GM21423 (cell line): ENCODE results near the gene CYSTM1.

Experiments
- ATAC-seq: cut with Tn5 transposase; IDR thresholded peaks from one replicate; pipeline ENCODE4 v1.9.1; 2021; ENCODE audit warnings: mild to moderate bottlenecking, moderate library complexity; ENCODE audit not compliant: unreplicated experiment

CYSTM1 gene

DNA sequence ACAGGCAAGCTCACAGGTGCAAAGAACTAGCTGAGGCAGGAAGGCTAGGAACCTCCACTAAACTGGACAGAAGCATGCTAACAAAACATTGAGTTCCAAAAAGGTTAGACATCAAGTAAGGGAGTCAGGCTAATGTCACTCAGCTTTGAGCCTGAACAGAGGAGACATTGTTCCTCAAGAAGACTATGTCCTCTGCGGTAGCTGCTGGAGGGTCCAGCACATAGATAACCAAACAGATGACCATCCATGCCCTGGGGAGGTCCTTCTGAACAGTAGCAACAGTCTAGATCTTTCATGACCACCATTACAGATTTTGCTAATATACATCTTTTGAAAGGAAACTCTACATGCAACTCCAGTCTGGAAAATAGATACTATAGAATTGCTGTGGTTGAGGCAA lies 57.7 kb downstream of the CYSTM1 start:
- ATAC-seq = no peak

DNA sequence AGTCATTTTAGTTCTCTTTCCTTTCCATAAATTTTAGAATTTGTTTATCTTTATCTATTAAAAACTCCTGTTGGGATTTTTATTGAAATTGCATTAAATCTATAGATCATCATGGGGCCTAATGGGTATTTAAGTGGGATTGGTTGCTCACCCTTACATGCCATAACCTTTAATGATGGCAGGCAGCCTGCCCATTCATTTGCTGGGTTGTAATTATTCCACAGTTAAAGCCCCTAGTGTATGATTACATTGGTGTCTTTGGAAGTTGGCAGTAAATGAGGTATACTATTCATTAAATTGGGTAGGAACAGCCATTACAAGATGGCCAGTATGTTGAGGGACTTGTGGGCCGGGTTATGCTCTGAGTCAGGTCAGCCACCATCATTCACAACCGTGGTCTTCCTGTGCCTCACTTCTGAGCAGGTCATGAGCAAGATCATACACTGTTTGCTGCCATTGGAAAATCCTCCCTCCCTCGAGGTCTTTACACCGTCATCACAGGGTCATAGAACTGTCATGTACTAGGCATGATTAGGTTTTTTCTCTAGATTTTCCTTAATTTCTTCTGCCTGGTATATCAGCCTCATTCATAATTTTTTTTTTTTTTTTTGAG lies 59.5 kb downstream of the CYSTM1 start:
- no peak for ATAC-seq

- ATAC-seq = no peak
Observed at GRCh38 chr5:140235791-140236551, 61.0 kb downstream of the CYSTM1 start.

- no peak for ATAC-seq
Observed at GRCh38 chr5:140236891-140237598, 62.1 kb downstream of the CYSTM1 start.

DNA sequence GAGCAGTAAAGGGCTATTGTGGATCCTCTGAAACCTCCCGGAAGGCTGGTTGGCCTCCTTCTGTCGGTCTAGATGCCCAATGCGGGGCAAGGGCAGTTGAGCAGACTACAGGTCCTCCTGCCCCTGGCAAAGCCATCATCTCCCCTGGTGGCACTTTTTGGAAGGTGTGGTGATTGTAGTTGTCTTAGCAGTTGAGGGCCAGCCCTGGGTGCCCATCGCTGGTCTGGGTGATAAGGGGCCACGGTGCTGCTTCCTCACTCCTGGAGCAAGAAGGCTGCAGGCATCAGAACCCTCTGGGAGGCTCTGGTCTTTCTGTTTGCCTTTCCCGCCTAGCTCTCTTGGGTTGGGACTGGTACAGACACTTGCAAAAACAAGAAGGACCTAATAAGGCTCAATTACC lies 63.8 kb downstream of the CYSTM1 start:
- no peak for ATAC-seq

GRCh38 chr5:140239461-140239860 lies 64.5 kb downstream of the CYSTM1 start:
- ATAC-seq = no peak

DNA sequence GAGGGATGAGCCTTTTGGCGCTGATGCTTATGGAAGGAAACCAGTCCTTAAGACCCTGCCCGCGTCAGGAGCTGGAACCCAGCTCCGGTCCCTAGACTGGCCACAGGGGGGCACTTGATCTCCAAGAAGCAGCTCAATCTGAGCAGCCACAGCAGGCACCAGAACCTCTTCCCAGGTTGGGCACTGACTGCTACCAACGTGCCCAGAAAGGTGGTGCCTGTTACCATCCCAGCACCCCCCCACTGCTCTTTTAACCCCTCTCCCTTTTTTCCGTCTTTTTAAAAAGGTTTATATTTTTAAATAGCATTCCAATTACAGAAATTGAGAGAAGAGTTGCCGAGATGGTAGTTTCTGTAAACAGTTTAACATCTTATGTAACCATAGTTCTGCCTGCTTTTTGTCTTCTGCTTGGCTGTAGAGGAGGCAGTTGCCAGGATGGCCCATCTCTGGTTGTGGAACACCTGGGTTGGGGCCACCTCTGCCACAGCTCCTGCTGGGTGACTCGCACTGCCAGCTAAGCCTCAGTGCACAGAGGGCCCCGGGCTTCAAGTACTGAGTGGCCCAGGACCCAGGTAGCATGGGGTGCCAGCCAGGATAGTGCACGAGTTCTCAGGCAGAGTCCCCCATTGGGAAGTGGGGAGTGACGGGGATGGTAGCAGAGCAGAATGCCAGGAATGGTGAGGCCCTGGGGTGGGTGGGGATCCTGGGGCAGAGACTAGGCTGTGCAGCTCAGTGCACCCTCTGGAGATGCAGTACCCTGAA lies 65.1 kb downstream of the CYSTM1 start:
- peak; percentile 66 for ATAC-seq

GRCh38 chr5:140240987-140241706 lies 66.2 kb downstream of the CYSTM1 start:
- ATAC-seq = no peak

GRCh38 chr5:140242099-140242498 lies 67.1 kb downstream of the CYSTM1 start:
- ATAC-seq = no peak

DNA sequence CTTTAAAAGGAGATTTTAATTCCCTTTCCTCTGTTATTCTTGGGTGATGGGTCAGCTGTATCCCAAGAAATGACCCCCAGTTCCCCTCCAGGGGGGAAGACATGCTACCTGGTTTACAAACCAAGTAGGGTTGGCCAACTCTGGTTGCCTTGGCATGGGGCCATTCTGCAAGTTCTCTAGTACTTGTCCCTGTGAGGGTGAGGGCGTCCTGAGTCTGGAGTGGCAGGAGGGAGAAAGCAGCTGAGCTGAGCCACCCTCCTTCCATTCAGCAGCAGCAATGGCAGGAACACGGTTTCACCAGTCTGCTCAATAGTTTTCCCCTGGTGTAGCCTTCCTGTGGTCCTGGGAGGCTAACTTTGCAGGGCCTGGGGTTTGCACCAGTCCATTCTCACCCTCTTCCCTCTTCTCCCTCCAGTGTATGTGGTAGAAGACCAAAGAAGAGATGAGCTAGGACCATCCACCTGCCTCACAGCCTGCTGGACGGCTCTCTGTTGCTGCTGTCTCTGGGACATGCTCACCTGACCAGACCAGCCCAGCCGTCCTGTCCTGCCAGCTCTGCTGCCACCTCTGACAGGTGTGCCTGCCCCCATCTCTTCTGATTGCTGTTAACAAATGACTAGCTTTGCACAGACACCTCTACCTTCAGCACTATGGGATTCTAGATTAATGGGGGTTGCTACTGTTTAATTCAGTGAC lies 68.0 kb downstream of the CYSTM1 start:
- no peak for ATAC-seq

- no peak for ATAC-seq
Observed at GRCh38 chr5:140243706-140244250, 68.8 kb downstream of the CYSTM1 start.

DNA sequence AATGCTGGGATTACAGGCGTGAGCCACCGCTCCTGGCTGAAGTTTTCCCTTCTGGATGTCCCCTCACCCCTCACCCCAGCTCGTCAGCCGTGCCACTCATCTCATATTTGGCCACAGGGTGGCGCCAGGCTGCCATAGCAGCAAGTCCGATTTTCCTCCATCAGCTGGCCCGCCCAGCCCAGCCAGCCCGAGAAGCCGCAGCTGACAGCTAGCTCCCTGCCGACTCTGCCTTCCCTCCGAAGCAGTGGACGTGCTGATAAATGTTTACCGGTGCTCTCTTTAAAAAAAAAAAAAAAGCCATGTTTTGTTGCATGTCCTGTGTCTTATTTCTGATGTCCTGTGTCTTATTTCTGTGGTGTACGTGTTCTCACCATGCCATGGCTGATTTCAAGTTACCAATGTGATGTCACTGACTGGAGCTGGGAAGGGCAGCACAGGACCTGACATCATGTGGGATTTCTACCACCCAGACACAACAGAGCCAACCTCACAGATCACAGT lies 69.6 kb downstream of the CYSTM1 start:
- ATAC-seq = peak; percentile 58

- no peak for ATAC-seq
Observed at GRCh38 chr5:140245341-140245740, 70.4 kb downstream of the CYSTM1 start.

GRCh38 chr5:140245926-140246325 lies 70.9 kb downstream of the CYSTM1 start:
- no peak for ATAC-seq

- no peak for ATAC-seq
Observed at GRCh38 chr5:140246378-140247122, 71.6 kb downstream of the CYSTM1 start.

DNA sequence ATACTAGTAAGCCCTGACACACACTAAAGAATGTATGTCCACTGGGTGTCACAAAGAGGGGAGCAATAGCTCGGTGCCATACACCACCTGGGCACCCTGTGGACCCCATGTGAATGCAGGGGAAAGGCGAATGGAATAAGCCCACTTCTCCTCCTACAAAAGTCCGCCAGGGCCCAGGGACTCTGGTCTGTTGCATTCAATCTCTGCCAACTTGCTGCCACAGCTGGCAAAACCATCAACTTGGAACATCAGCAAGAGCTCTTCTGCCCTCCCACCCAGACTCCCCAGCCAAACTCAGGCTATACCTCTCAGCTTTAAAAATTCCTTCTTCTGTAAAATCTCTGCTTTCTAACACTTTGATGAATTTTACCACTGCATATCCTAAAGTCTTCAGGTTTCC lies 73.4 kb downstream of the CYSTM1 start:
- ATAC-seq = no peak

GRCh38 chr5:140249536-140249935 lies 74.5 kb downstream of the CYSTM1 start:
- ATAC-seq = peak; percentile 34

- no peak for ATAC-seq
Observed at GRCh38 chr5:140250386-140250785, 75.4 kb downstream of the CYSTM1 start.

GRCh38 chr5:140251527-140251973 lies 76.6 kb downstream of the CYSTM1 start:
- ATAC-seq = peak; percentile 81
